Nephron (organoid): ENCODE results near the gene CNKSR2.

ENCODE experiments used
- H3K27ac Mint-ChIP-seq, 3 experiments: 2 replicates each; pipeline ENCODE4 v1.8.0; 2020; ENCODE audit warnings: mixed read lengths in 3 of 3, mild to moderate bottlenecking in 2 of 3, moderate library complexity in 1 of 3
- H3K27me3 Mint-ChIP-seq: 2 replicates; pipeline ENCODE4 v1.8.0; 2021; ENCODE audit warnings: low read depth, mild to moderate bottlenecking, moderate library complexity, mixed read lengths
- H3K36me3 Mint-ChIP-seq: 2 replicates; pipeline ENCODE4 v1.8.0; 2020; ENCODE audit warnings: low read depth, mixed read lengths
- H3K4me1 Mint-ChIP-seq: 2 replicates; pipeline ENCODE4 v1.8.0; 2020; ENCODE audit warnings: mixed read lengths
- H3K4me3 Mint-ChIP-seq, 3 experiments: 2 replicates each; pipeline ENCODE4 v1.8.0; 2020; ENCODE audit warnings: mild to moderate bottlenecking in 3 of 3, mixed read lengths in 3 of 3, moderate library complexity in 2 of 3
- H3K9me3 Mint-ChIP-seq: 2 replicates; pipeline ENCODE4 v1.8.0; 2020; ENCODE audit warnings: mixed read lengths
- CTCF ChIP-seq, 3 experiments: fragments of 200-600 bp; sonication (generic); IDR thresholded peaks; one replicate each; pipeline ENCODE4 v1.5.0; 2021; ENCODE audit warnings: antibody characterized with exemption in 3 of 3; ENCODE audit not compliant: unreplicated experiment in 3 of 3

The CNKSR2 gene

GRCh38 chrX:21661316-21661715 is 287.1 kb downstream of the CNKSR2 start:
- peaks cover 21% of the 10 kb centered on the region for H3K4me1 Mint-ChIP-seq
- H3K27ac Mint-ChIP-seq: no peak overlapping the region
- no peaks in the 10 kb centered on the region for H3K27me3 Mint-ChIP-seq
- peaks cover 4% of the 10 kb centered on the region for H3K36me3 Mint-ChIP-seq
- H3K4me3 Mint-ChIP-seq: no peak overlapping the region
- peaks cover 4% of the 10 kb centered on the region for H3K9me3 Mint-ChIP-seq
- TF ChIP-seq CTCF (IDR thresholded peaks at IDR 0.05; ENCODE audit: unreplicated experiment in 3 of 3): no peak

- Mint-ChIP-seq H3K36me3 (peaks cover 4% of the 10 kb centered on the region), H3K27me3 (no peaks in the 10 kb centered on the region), H3K4me1 (peaks cover 30% of the 10 kb centered on the region), H3K9me3 (peaks cover 4% of the 10 kb centered on the region), H3K27ac (no peak overlapping the region), H3K4me3 (no peak overlapping the region)
- TF ChIP-seq CTCF (IDR thresholded peaks at IDR 0.05; ENCODE audit: unreplicated experiment in 3 of 3): no peak
Observed at GRCh38 chrX:21662761-21663160, 288.5 kb downstream of the CNKSR2 start.

- Mint-ChIP-seq H3K36me3 (no peaks in the 10 kb centered on the region), H3K9me3 (no peaks in the 10 kb centered on the region), H3K4me1 (peaks cover 16% of the 10 kb centered on the region), H3K4me3 (no peak overlapping the region), H3K27ac (no peak overlapping the region), H3K27me3 (no peaks in the 10 kb centered on the region)
- TF ChIP-seq CTCF (IDR thresholded peaks at IDR 0.05; ENCODE audit: unreplicated experiment in 3 of 3): no peak
Observed at GRCh38 chrX:21666252-21666651, 292.0 kb downstream of the CNKSR2 start.

GRCh38 chrX:21666679-21667078 is 292.5 kb downstream of the CNKSR2 start:
- peaks cover 16% of the 10 kb centered on the region for H3K4me1 Mint-ChIP-seq

GRCh38 chrX:21674430-21675186 is 300.4 kb downstream of the CNKSR2 start:
- no peak for TF ChIP-seq CTCF (IDR thresholded peaks at IDR 0.05; ENCODE audit: unreplicated experiment in 3 of 3)
- no peaks in the 10 kb centered on the region for H3K36me3 Mint-ChIP-seq

More at GRCh38 chrX:21666679-21667078, 292.5 kb downstream of the CNKSR2 start:
- Mint-ChIP-seq H3K27ac (no peak overlapping the region), H3K27me3 (no peaks in the 10 kb centered on the region), H3K4me3 (no peak overlapping the region), H3K36me3 (no peaks in the 10 kb centered on the region), H3K9me3 (no peaks in the 10 kb centered on the region)
- TF ChIP-seq CTCF (IDR thresholded peaks at IDR 0.05; ENCODE audit: unreplicated experiment in 3 of 3): no peak

GRCh38 chrX:21675931-21676330 is 301.7 kb downstream of the CNKSR2 start:
- Mint-ChIP-seq H3K27me3 (peaks cover 3% of the 10 kb centered on the region), H3K4me1 (peaks cover 5% of the 10 kb centered on the region), H3K36me3 (no peaks in the 10 kb centered on the region), H3K4me3 (no peak overlapping the region), H3K27ac (no peak overlapping the region), H3K9me3 (no peaks in the 10 kb centered on the region)
- no peak for TF ChIP-seq CTCF (IDR thresholded peaks at IDR 0.05; ENCODE audit: unreplicated experiment in 3 of 3)

More at GRCh38 chrX:21674430-21675186, 300.4 kb downstream of the CNKSR2 start:
- H3K9me3 Mint-ChIP-seq: no peaks in the 10 kb centered on the region
- H3K4me1 Mint-ChIP-seq: peaks cover 5% of the 10 kb centered on the region
- H3K27me3 Mint-ChIP-seq: peaks cover 3% of the 10 kb centered on the region
- H3K4me3 Mint-ChIP-seq: no peak overlapping the region
- no peak overlapping the region for H3K27ac Mint-ChIP-seq
